HepG2 (cell line): ENCODE results near the gene TTLL11. TPM values are rescaled to one million over a fixed set of nuclear protein-coding genes. Genes with fewer than 3 reads are reported as not detected.

Experiments
- ATF1 ChIP-seq: IDR thresholded peaks from 2 replicates; pipeline ENCODE4 v1.6.1; 2016; ENCODE audit warnings: mild to moderate bottlenecking, control low read depth
- E2F1 ChIP-seq: sonication (generic); formaldehyde crosslinking; IDR thresholded peaks from 2 replicates; pipeline ENCODE4 v1.5.0; 2020; ENCODE audit warnings: missing genetic modification reagents
- JARID2 ChIP-seq: sonication (generic); formaldehyde crosslinking; IDR thresholded peaks from 2 replicates; pipeline ENCODE4 v1.8.1; 2023; ENCODE audit warnings: missing genetic modification reagents, inconsistent platforms; ENCODE audit not compliant: insufficient replicate concordance
- KAT2B ChIP-seq: fragments of 150-350 bp; IDR thresholded peaks from 2 replicates; pipeline ENCODE4 v1.6.1; 2014; ENCODE audit warnings: low read depth, low read length, borderline replicate concordance
- KDM6A ChIP-seq: IDR thresholded peaks from 2 replicates; pipeline ENCODE4 v1.6.1; 2016; ENCODE audit warnings: low read depth
- KLF13 ChIP-seq: sonication (generic); formaldehyde crosslinking; IDR thresholded peaks from 2 replicates; pipeline ENCODE4 v1.4.0; 2020; ENCODE audit warnings: mild to moderate bottlenecking, missing genetic modification reagents
- MED1 ChIP-seq: sonication (generic); formaldehyde crosslinking; IDR thresholded peaks from 2 replicates; pipeline ENCODE4 v1.4.0; 2020; ENCODE audit warnings: missing genetic modification reagents
- MIXL1 ChIP-seq: IDR thresholded peaks from 2 replicates; pipeline ENCODE4 v1.6.1; 2016
- NFAT5 ChIP-seq: sonication (generic); formaldehyde crosslinking; IDR thresholded peaks from 2 replicates; pipeline ENCODE4 v1.4.0; 2020; ENCODE audit warnings: missing genetic modification reagents
- NFIC ChIP-seq: IDR thresholded peaks from 2 replicates; pipeline ENCODE4 v1.6.1; 2012; ENCODE audit warnings: mild to moderate bottlenecking, low read length, inconsistent platforms
- NR2F6 ChIP-seq, 2 experiments: IDR thresholded peaks; 2 replicates each; pipeline ENCODE4 v1.6.1; 2016; ENCODE audit warnings: antibody characterized with exemption in 1 of 2, mild to moderate bottlenecking in 1 of 2
- PHF5A ChIP-seq: IDR thresholded peaks from one replicate; pipeline ENCODE4 v1.6.1; 2018; ENCODE audit warnings: low read depth, missing genetic modification reagents; ENCODE audit not compliant: unreplicated experiment
- TBX2 ChIP-seq: sonication (generic); formaldehyde crosslinking; IDR thresholded peaks from 2 replicates; pipeline ENCODE4 v1.5.0; 2020; ENCODE audit warnings: missing genetic modification reagents, mild to moderate bottlenecking, borderline replicate concordance
- ZBTB43 ChIP-seq: sonication (generic); formaldehyde crosslinking; conservative IDR thresholded peaks from 2 replicates; pipeline ENCODE4 v1.4.0; 2020; ENCODE audit warnings: missing genetic modification reagents
- ZNF232 ChIP-seq: sonication (generic); formaldehyde crosslinking; IDR thresholded peaks from 2 replicates; pipeline ENCODE4 v1.4.0; 2020; ENCODE audit warnings: missing genetic modification reagents, borderline replicate concordance
- ZNF256 ChIP-seq: sonication (generic); formaldehyde crosslinking; conservative IDR thresholded peaks from 2 replicates; pipeline ENCODE4 v1.4.0; 2020; ENCODE audit warnings: missing genetic modification reagents
- ZNF263 ChIP-seq: sonication (generic); formaldehyde crosslinking; IDR thresholded peaks from 2 replicates; pipeline ENCODE4 v1.4.0; 2020; ENCODE audit warnings: missing genetic modification reagents
- ZNF414 ChIP-seq: sonication (generic); formaldehyde crosslinking; IDR thresholded peaks from 2 replicates; pipeline ENCODE4 v1.5.0; 2020; ENCODE audit warnings: missing genetic modification reagents
- ZNF430 ChIP-seq: sonication (generic); formaldehyde crosslinking; IDR thresholded peaks from 2 replicates; pipeline ENCODE4 v1.9.0; 2021; ENCODE audit warnings: mild to moderate bottlenecking, missing genetic modification reagents
- ZNF501 ChIP-seq: sonication (generic); formaldehyde crosslinking; IDR thresholded peaks from 2 replicates; pipeline ENCODE4 v1.5.1; 2020; ENCODE audit warnings: mild to moderate bottlenecking, moderate library complexity, missing genetic modification reagents
- ZNF574 ChIP-seq: sonication (generic); formaldehyde crosslinking; IDR thresholded peaks from 2 replicates; pipeline ENCODE4 v1.4.0; 2020; ENCODE audit warnings: missing genetic modification reagents
- ZNF670 ChIP-seq: sonication (generic); formaldehyde crosslinking; IDR thresholded peaks from 2 replicates; pipeline ENCODE4 v1.8.0; 2022; ENCODE audit warnings: mild to moderate bottlenecking, missing genetic modification reagents, borderline replicate concordance
- polyA plus RNA-seq, 8 experiments: library from polyadenylated mRNA; depleted of rRNA in 3 of 8; stranded (reverse) in 7 of 8; unstranded in 1 of 8; fragments of >200 nt; fragmentation: Illumina TruSeq in 4 of 8; extraction: Trizol in 4 of 8; gene quantifications; 2 replicates each; pipeline versions ENCODE4 v1.2.1 to v1.2.3, GENCODE V29; 2011 to 2016; ENCODE audit warnings: low read depth in 4 of 8, missing spikeins in 1 of 8, mixed read lengths in 1 of 8; ENCODE audit not compliant: insufficient read depth in 1 of 8
- total RNA-seq, 5 experiments: library from RNA; depleted of rRNA; stranded (reverse); fragments of >200 nt; fragmentation: Illumina TruSeq; extraction: Trizol; gene quantifications; 2 replicates each; pipeline ENCODE4 v1.2.3, GENCODE V29; 2016; ENCODE audit warnings: low read depth in 1 of 5

The TTLL11 gene
- total and polyA plus RNA-seq, 2 of the 13 experiments (the other 11 are each of a cell fraction or from before 2014, with no cell fraction given) = 4.5 to 5.2 TPM

- TF ChIP-seq NR2F6 (IDR thresholded peaks at IDR 0.05) (no peak), NR2F6 (CRISPR knock-in tag; IDR thresholded peaks at IDR 0.05) (no peak), MED1 (0 out of 2 replicates have a peak, but pooled peaks have one; percentile 25), ZNF670 (no peak), TBX2 (no peak), ZNF414 (CRISPR knock-in tag) (no peak), ZNF574 (CRISPR knock-in tag) (no peak), JARID2 (CRISPR knock-in tag) (no peak), NFIC (no peak), ZNF430 (no peak), ZNF256 (CRISPR knock-in tag) (no peak), ZNF501 (CRISPR knock-in tag) (no peak), ATF1 (CRISPR knock-in tag) (no peak), ZNF263 (CRISPR knock-in tag) (no peak), NFAT5 (no peak), E2F1 (CRISPR knock-in tag) (no peak), KAT2B (no peak), ZNF232 (CRISPR knock-in tag) (no peak), KLF13 (no peak), PHF5A (no peak), KDM6A (CRISPR knock-in tag) (no peak), MIXL1 (CRISPR knock-in tag) (no peak), ZBTB43 (CRISPR knock-in tag) (no peak)
Observed at GRCh38 chr9:121991307-121991661, 101.8 kb downstream of the TTLL11 start (continued).
